ENCODE measurements around the gene TNFRSF1A.

GRCh38 chr12:6382982-6383381, 41.1 kb upstream of the TNFRSF1A start:
- TF ChIP-seq CTCF (IDR thresholded peaks at IDR 0.05; ENCODE audit: borderline replicate concordance, extremely low read depth, low read length, poor library complexity, severe bottlenecking), result no peak
- TF ChIP-seq EZH2 (IDR thresholded peaks at IDR 0.05; ENCODE audit: borderline replicate concordance, low read depth, low read length, severe bottlenecking), result no peak
